Iris pigment epithelial cell (primary cell): Measurements from ENCODE around the gene KLRF2.

Experiments
- DNase-seq: peaks from one replicate; pipeline ENCODE4 v3.0.0-alpha.2; 2011; ENCODE audit warnings: low read depth

The KLRF2 gene

DNA sequence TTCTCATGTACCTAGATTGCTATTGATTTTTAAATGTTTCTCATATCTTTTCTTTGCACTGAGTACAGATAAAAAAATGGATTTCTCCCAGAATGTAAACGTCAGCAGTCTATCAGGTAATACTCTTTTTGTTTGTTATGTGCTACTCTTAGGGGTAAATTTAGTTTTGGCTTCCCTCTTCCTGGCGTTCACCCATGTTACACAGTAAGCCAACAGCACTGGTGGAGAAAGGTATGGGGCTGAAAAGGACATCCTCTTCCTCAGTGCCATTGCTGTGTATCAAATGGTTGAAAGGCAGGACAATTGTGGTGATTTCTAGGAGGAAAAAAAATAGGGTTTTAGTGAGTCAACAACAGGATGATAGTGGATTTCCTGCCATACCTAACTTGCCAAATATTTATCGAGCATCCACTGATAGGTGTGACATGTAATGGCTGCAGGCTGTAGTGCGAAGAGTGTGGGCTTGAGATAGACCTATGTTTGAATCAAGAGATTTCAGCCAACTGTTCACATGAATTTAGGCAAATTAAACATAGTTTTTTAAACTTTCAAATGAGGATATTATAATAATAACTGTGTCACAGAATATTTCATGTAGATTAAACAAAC, 7.5 kb downstream of the KLRF2 start:
- no peak for DNase-seq

- no peak for DNase-seq
These were observed 14.1 kb downstream of the KLRF2 start for GRCh38 chr12:9895215-9895971.

DNA sequence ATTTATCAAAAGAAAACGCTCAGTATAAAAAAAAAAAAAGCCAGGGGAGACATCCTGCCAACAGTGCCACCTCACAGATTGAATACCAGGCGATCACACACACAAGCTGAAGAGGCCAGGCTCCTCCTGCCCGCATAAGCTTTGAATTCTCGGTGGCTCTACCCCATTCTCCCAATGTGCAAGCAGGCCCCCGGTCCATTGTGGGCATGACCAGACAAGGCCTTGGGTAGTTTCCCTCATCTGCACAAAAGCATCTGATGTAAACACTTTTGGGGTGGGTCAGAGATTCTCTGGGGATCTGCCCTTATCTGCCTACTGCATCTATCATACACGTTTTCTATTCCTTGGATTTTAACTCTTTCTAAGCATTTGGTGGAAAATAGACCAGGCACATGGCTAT, 16.2 kb downstream of the KLRF2 start:
- no peak for DNase-seq

GRCh38 chr12:9899209-9899608, 17.9 kb downstream of the KLRF2 start:
- DNase-seq: no peak

- DNase-seq: no peak
These were observed 19.6 kb downstream of the KLRF2 start for GRCh38 chr12:9900930-9901329.

GRCh38 chr12:9902539-9903228, 21.4 kb downstream of the KLRF2 start:
- DNase-seq: no peak

DNA sequence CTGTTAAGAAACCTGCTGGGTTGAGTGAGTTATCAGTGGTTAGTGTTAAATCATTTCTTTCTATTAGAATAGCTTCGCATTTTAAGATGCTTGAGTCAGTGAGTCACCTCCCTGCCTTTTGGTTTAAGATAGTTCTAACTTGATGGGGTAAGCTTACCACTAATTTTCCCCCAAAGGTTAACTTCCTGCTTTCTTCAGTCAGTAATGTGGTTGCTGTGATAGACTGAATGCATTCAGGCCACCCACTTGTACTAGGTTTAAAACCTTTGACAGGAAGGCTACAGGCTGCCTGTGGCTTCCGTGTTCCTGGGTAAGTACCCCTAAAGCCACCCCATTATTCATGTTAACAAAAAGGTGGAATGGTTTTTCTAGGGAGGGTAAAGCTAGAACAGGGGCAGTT, 25.6 kb downstream of the KLRF2 start:
- peak; percentile 21 for DNase-seq

GRCh38 chr12:9907769-9908168, 26.5 kb downstream of the KLRF2 start:
- no peak for DNase-seq

DNA sequence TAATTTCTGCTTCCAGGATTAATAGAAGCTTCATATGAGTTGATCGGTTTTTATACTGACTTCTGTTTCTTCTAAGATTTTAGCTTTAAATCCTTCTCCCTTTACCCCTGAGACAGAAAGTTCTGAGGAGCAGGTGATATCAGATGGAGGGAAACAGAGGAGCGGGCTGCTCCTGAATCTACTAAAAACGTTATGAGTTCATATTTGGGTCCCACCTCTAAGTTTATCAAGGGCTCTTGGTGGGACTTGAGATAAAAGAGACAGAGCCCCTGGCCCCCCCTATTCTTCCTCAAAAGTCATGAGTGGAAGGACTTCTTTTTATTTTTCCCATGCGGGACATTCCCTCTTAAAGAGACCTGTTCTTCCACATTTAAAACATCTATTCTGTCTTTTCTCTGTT, 27.1 kb downstream of the KLRF2 start:
- DNase-seq: no peak

- no peak for DNase-seq
These were observed 28.4 kb downstream of the KLRF2 start for GRCh38 chr12:9909724-9910123.

- peak; percentile 12 for DNase-seq
These were observed 29.6 kb downstream of the KLRF2 start for GRCh38 chr12:9910716-9911421.

DNA sequence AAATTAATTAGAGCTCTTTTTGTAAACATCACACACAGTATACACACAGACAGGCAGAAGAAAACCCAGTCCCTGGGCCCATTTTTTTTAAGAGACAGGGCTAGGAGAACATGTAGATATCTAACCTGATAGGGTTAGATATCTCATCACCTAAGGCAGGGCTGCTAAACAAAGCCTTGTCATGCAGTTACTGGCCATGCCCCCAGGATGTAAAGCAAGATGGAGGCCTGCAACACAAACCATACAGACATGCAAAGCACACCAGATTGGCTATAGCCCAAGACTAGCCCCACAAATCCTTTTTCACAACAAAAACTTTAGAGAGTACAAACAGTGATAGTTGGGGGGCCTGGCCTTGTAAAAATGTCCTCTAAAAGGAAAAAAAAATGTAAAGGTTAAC, 30.4 kb downstream of the KLRF2 start:
- no peak for DNase-seq

GRCh38 chr12:9919443-9919842, 38.2 kb downstream of the KLRF2 start:
- no peak for DNase-seq

DNA sequence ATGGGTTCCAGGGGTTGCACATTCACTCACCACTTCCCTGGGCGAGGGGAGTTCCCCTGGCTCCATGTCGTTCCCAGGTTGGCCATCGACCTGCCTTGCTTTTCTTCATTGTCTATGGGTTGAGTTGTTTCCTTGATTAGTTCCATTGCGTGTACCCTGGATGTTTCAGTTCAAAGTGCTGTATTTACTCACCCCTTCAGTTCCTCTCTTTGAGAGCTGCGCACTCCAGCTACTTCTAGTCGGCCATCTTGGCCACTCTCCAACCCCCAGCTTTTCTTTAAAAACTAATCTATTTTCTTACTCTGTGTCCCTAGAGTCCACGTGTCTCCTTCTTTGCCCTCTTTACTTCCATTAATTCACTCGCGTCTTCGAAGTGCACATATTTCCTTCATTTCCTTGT, 39.2 kb downstream of the KLRF2 start:
- DNase-seq: no peak

GRCh38 chr12:9922429-9922828, 41.1 kb downstream of the KLRF2 start:
- DNase-seq: no peak

GRCh38 chr12:9925705-9926393, 44.6 kb downstream of the KLRF2 start:
- peak; percentile 38 for DNase-seq

DNA sequence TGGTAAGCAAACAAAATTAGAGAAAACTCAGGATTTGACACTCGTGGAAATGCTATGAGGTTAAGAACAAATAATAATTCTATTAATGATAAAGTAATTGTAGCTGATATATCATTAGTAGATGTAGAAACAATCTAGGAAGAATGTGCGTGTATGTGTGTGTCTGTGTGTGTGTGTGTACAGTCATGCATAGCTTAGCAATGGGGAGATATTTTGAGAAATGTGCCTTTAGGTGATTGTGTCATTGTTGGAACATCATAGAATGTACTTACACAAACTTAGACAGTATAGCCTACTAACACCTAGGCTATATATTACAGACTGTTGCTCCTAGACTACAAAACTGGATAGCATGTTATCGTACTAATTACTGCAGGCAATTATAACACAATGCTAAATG, 45.6 kb downstream of the KLRF2 start:
- no peak for DNase-seq

- DNase-seq: no peak
These were observed 47.3 kb downstream of the KLRF2 start for GRCh38 chr12:9928607-9929006.

DNA sequence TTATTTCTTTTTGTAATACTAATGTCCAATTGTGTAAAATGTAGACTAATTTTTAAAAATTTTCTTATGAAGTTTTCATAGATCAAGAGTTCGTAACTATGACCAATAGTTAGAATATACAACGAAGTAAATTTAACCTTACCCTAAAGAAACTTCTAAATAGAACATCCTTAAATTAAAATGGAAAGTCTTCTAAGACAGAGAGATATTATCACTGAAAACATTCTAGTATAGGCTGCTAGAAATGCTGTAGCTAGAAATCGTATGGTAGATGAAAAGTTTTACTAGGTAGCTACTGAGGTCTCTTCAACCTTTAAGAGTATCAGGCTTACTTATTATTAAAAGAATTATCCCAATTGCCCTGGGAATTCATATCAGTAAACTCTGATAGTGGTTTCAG, 50.0 kb downstream of the KLRF2 start:
- no peak for DNase-seq

GRCh38 chr12:9932270-9932669, 51.0 kb downstream of the KLRF2 start, which contains the start of gene CLEC2A:
Gene CLEC2A, minus strand, starts transcription at chr12:9932370. Its CDS starts 41 bp downstream, at chr12:9932329.
- no peak for DNase-seq

- DNase-seq: no peak
These were observed 52.7 kb downstream of the KLRF2 start for GRCh38 chr12:9933958-9934357.

- DNase-seq: no peak
These were observed 53.7 kb downstream of the KLRF2 start for GRCh38 chr12:9935026-9935425.
